ENCODE measurements around the gene KIAA0319L.

GRCh38 chr1:35587736-35588135 is 30.5 kb upstream of the KIAA0319L start:
- no peak for TF ChIP-seq POLR2AphosphoS5 (IDR thresholded peaks at IDR 0.05; ENCODE audit: borderline replicate concordance, low read depth, low read length)
- no peak for TF ChIP-seq FOXP2 (optimal IDR thresholded peaks at IDR 0.05; ENCODE audit: control extremely low read depth, extremely low read length, insufficient read depth)
